ENCODE measurements around the gene PLA2G3.

- peak in 3 of 4 experiments; percentile 42 to 83 (median 54) for TF ChIP-seq CTCF (IDR thresholded peaks at IDR 0.05)
- TF ChIP-seq POLR2AphosphoS5 (IDR thresholded peaks at IDR 0.05) = peak; percentile 62 to 93 (median 74)
- no peak for TF ChIP-seq EP300 (IDR thresholded peaks at IDR 0.05)
Observed at GRCh38 chr22:31104869-31105268, 35.4 kb downstream of the PLA2G3 start.
